OCI-LY3 (cell line): ENCODE results near the gene SP7.

ENCODE experiments used
- H2AFZ ChIP-seq: fragments of 200-600, 300-600 bp; shearing (Covaris generic); 2 replicates; pipeline ENCODE4 v1.6.0; 2014; ENCODE audit warnings: antibody characterized with exemption, low read depth, low read length
- H3K27ac ChIP-seq: fragments of 200-600, 300-600 bp; sonication (generic); 2 replicates; pipeline ENCODE4 v1.5.1; 2014; ENCODE audit warnings: mild to moderate bottlenecking, low read length, moderate library complexity, mixed read lengths
- H3K27me3 ChIP-seq: fragments of 200-600, 300-600 bp; sonication (generic); 2 replicates; pipeline ENCODE4 v1.6.1; 2014; ENCODE audit warnings: low read depth, low read length, mixed read lengths
- H3K36me3 ChIP-seq: fragments of 200-600, 300-600 bp; sonication (generic); replicated peaks from 2 replicates; pipeline ENCODE3; 2014; ENCODE audit warnings: low read depth, low read length, mixed read lengths
- H3K4me1 ChIP-seq: fragments of 300-600, 200-600 bp; sonication (generic); 2 replicates; pipeline ENCODE4 v1.6.1; 2014; ENCODE audit warnings: low read length, mixed read lengths
- H3K4me2 ChIP-seq: fragments of 200-600, 300-600 bp; sonication (generic); 2 replicates; pipeline ENCODE4 v1.6.1; 2014; ENCODE audit warnings: low read length, mixed read lengths
- H3K4me3 ChIP-seq: fragments of 300-600, 200-600 bp; sonication (generic); 2 replicates; pipeline ENCODE4 v1.5.1; 2014; ENCODE audit warnings: antibody characterized with exemption, mild to moderate bottlenecking, low read length, moderate library complexity
- H3K79me2 ChIP-seq: fragments of 300-600, 200-600 bp; shearing (Covaris generic); 2 replicates; pipeline ENCODE4 v1.6.1; 2014; ENCODE audit warnings: mild to moderate bottlenecking, low read length, mixed read lengths
- H3K9ac ChIP-seq: fragments of 300-600, 200-600 bp; shearing (Covaris generic); 2 replicates; pipeline ENCODE4 v1.6.0; 2014; ENCODE audit warnings: mild to moderate bottlenecking, low read length, moderate library complexity
- H3K9me3 ChIP-seq: fragments of 200-600, 300-600 bp; shearing (Covaris generic); 2 replicates; pipeline ENCODE4 v1.6.1; 2014; ENCODE audit warnings: low read length, mixed read lengths; ENCODE audit not compliant: insufficient read depth
- H4K20me1 ChIP-seq: fragments of 200-600, 300-600 bp; sonication (generic); 2 replicates; pipeline ENCODE4 v1.6.1; 2016; ENCODE audit warnings: low read length, mixed read lengths; ENCODE audit not compliant: insufficient read depth
- CTCF ChIP-seq: fragments of 200-600, 300-600 bp; sonication (generic); IDR thresholded peaks from 2 replicates; pipeline ENCODE4 v1.5.1; 2014; ENCODE audit warnings: antibody characterized with exemption, low read length, low read depth
- EZH2phosphoT487 ChIP-seq: fragments of 200-600 bp; shearing (Covaris generic); IDR thresholded peaks from 2 replicates; pipeline ENCODE4 v1.6.1; 2018; ENCODE audit warnings: antibody characterized with exemption, mixed run types, low read depth

SP7 gene

GRCh38 chr12:53287741-53288216 is 48.4 kb downstream of the SP7 start:
- Histone ChIP-seq H3K4me2 (no peak overlapping the region), H3K27ac (no peak overlapping the region), H3K4me1 (no peaks in the 10 kb centered on the region), H3K4me3 (no peak overlapping the region), H4K20me1 (no peaks in the 10 kb centered on the region), H3K9ac (no peak overlapping the region), H3K27me3 (no peaks in the 10 kb centered on the region), H3K9me3 (no peaks in the 10 kb centered on the region), H3K79me2 (no peaks in the 10 kb centered on the region), H2AFZ (no peak overlapping the region), H3K36me3 (peaks cover 64% of the 10 kb centered on the region)
- TF ChIP-seq EZH2phosphoT487 = no peak
- TF ChIP-seq CTCF = peak; percentile 77

GRCh38 chr12:53286448-53286847 is 49.7 kb downstream of the SP7 start:
- Histone ChIP-seq H2AFZ (no peak overlapping the region), H3K27ac (no peak overlapping the region), H3K36me3 (peaks cover 61% of the 10 kb centered on the region), H3K79me2 (no peaks in the 10 kb centered on the region), H4K20me1 (no peaks in the 10 kb centered on the region), H3K4me3 (no peak overlapping the region), H3K9ac (no peak overlapping the region), H3K4me1 (no peaks in the 10 kb centered on the region), H3K27me3 (no peaks in the 10 kb centered on the region), H3K4me2 (no peak overlapping the region), H3K9me3 (no peaks in the 10 kb centered on the region)
- TF ChIP-seq CTCF = no peak
- TF ChIP-seq EZH2phosphoT487 = no peak

GRCh38 chr12:53279888-53280498 is 56.2 kb downstream of the SP7 start:
- no peaks in the 10 kb centered on the region for H3K4me1 ChIP-seq
- H3K9me3 ChIP-seq = no peaks in the 10 kb centered on the region
- no peak overlapping the region for H3K9ac ChIP-seq
- no peaks in the 10 kb centered on the region for H3K27me3 ChIP-seq
- H3K4me3 ChIP-seq = no peak overlapping the region
- H4K20me1 ChIP-seq = no peaks in the 10 kb centered on the region
- no peak for TF ChIP-seq EZH2phosphoT487
- TF ChIP-seq CTCF = no peak
- no peaks in the 10 kb centered on the region for H3K79me2 ChIP-seq
- peaks cover 56% of the 10 kb centered on the region for H3K36me3 ChIP-seq
- no peak overlapping the region for H2AFZ ChIP-seq
- no peak overlapping the region for H3K27ac ChIP-seq
- H3K4me2 ChIP-seq = no peak overlapping the region

GRCh38 chr12:53279283-53279869 is 56.8 kb downstream of the SP7 start:
- Histone ChIP-seq H3K4me3 (no peak overlapping the region), H2AFZ (no peak overlapping the region), H3K4me1 (no peaks in the 10 kb centered on the region), H3K4me2 (no peak overlapping the region), H3K27me3 (no peaks in the 10 kb centered on the region), H3K36me3 (peaks cover 58% of the 10 kb centered on the region), H3K79me2 (no peaks in the 10 kb centered on the region), H3K9ac (no peak overlapping the region), H3K9me3 (no peaks in the 10 kb centered on the region), H4K20me1 (no peaks in the 10 kb centered on the region), H3K27ac (no peak overlapping the region)
- TF ChIP-seq CTCF (no peak), EZH2phosphoT487 (no peak)
